Measurements from ENCODE around the gene RHOJ.

GRCh38 chr14:63191211-63191610 lies 13.0 kb upstream of the RHOJ start:
- no peak for TF ChIP-seq CTCF (IDR thresholded peaks at IDR 0.05 in 2 of 3, conservative IDR thresholded peaks at IDR 0.05 in 1 of 3; ENCODE audit: borderline replicate concordance in 1 of 3, insufficient read depth in 1 of 3, low read depth in 2 of 3, low read length in 2 of 3)
- no peak for TF ChIP-seq CEBPB (IDR thresholded peaks at IDR 0.05; ENCODE audit: low read depth)
- TF ChIP-seq POLR2A (IDR thresholded peaks at IDR 0.05; ENCODE audit: borderline replicate concordance, extremely low read depth, insufficient read depth, insufficient read length), result no peak
- no peak for TF ChIP-seq MAX (IDR thresholded peaks at IDR 0.05)
- no peak for TF ChIP-seq POLR2AphosphoS5 (IDR thresholded peaks at IDR 0.05; ENCODE audit: low read depth, low read length)
- no peak for TF ChIP-seq ZNF274 (IDR thresholded peaks at IDR 0.05; ENCODE audit: low read depth, low read length)
